ENCODE measurements around the gene ZNF22. TPM values are rescaled to one million over a fixed set of nuclear protein-coding genes. Genes with fewer than 3 reads are reported as not detected.
A peak's percentile ranks its signal among the peaks of the same experiment; 100 is the strongest.

The ZNF22 gene
- polyA plus RNA-seq, 1 donor (not counting 4 experiments of a cell fraction or from before 2014, with no cell fraction given), result 9.4 TPM

DNA sequence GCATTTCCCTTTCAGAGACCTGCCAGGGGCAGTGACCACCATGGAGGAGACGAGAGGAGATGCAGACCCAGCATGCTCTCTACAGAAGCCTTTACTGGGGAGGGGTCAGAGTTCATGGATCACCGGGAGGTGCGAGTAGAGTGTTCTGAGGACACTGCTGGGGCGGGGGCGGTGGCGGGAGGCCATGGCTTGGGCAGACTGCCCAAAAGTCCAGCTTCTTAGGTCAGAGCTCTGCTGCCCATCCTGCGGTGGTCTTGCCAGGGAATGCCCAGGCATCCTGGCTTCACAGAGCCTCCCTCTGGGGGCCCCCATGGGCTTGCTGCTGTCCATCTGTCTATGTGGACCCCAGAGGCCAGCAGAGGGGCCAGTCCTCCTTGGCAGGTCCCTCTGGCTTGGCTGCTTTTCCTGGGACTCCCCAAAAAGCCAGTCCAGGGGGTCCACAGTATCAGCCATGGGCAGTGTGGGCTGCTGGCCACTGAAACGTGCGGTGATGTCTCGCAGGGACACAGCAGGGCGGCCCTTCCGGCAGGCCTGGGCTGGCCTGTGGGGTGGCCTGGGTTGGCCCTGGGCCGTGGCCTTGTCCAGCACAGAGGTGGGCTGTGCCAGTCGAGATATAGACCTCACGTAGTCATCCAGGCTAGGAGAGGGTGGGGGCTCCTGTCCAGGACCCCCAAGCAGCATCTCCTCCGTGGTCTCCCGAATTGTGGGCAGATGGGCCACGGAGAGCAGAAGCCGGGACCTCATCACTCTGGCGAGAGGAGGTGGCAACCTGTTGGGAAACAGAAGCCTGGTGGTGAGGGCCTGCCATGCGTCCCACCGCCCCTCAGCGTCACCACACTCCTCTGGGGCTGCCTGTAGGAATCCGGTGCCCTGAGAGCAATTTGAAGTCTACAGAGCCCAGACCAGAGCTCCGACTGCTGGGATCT lies 23.2 kb upstream of the ZNF22 start:
- H2AFZ ChIP-seq (ENCODE audit: control insufficient read depth, low read length), result no peak overlapping the region
- no peaks in the 10 kb centered on the region for H4K20me1 ChIP-seq (ENCODE audit: control insufficient read depth, extremely low read depth, insufficient read depth, low read length)
- no peaks in the 10 kb centered on the region for H3K79me2 ChIP-seq (ENCODE audit: control insufficient read depth, insufficient read depth, low read length)
- no peaks in the 10 kb centered on the region for H3K9me3 ChIP-seq (ENCODE audit: control insufficient read depth, low read depth, low read length)
- no peaks in the 10 kb centered on the region for H3K27me3 ChIP-seq (ENCODE audit: control insufficient read depth, extremely low read depth, insufficient read depth, low read length)
- H3K36me3 ChIP-seq (ENCODE audit: control insufficient read depth in 2 of 2, extremely low read depth in 1 of 2, insufficient read depth in 2 of 2, low read length in 2 of 2), result no peaks in the 10 kb centered on the region
- H3K9me1 ChIP-seq (ENCODE audit: control insufficient read depth, extremely low read depth, insufficient read depth, low read length), result no peaks in the 10 kb centered on the region
- no peak overlapping the region for H3K9ac ChIP-seq (ENCODE audit: control insufficient read depth, extremely low read depth, insufficient read depth, low read length)
- no peak overlapping the region for H3K27ac ChIP-seq (ENCODE audit: control insufficient read depth, insufficient read depth, low read length)
- H3K4me2 ChIP-seq (ENCODE audit: control insufficient read depth, extremely low read depth, insufficient read depth, low read depth, low read length), result peak overlapping the region; percentile 30
- DNase-seq (ENCODE audit: low read depth, low spot score), result no peak
- FAIRE-seq, result no peak
- TF ChIP-seq, protein P1, sequence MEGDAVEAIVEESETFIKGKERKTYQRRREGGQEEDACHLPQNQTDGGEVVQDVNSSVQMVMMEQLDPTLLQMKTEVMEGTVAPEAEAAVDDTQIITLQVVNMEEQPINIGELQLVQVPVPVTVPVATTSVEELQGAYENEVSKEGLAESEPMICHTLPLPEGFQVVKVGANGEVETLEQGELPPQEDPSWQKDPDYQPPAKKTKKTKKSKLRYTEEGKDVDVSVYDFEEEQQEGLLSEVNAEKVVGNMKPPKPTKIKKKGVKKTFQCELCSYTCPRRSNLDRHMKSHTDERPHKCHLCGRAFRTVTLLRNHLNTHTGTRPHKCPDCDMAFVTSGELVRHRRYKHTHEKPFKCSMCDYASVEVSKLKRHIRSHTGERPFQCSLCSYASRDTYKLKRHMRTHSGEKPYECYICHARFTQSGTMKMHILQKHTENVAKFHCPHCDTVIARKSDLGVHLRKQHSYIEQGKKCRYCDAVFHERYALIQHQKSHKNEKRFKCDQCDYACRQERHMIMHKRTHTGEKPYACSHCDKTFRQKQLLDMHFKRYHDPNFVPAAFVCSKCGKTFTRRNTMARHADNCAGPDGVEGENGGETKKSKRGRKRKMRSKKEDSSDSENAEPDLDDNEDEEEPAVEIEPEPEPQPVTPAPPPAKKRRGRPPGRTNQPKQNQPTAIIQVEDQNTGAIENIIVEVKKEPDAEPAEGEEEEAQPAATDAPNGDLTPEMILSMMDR (optimal IDR thresholded peaks at IDR 0.05 in 1 of 3, IDR thresholded peaks at IDR 0.05 in 1 of 3, conservative IDR thresholded peaks at IDR 0.05 in 1 of 3; ENCODE audit: extremely low read depth in 1 of 3, insufficient read depth in 2 of 3, low read length in 3 of 3), result no peak
- no peak for TF ChIP-seq EZH2 (IDR thresholded peaks at IDR 0.05; ENCODE audit: low read length)
- no peak overlapping the region for H3K4me3 ChIP-seq (ENCODE audit: control insufficient read depth in 2 of 3, extremely low read depth in 1 of 3, insufficient read depth in 2 of 3, low read depth in 1 of 3, low read length in 3 of 3)
- peaks cover 55% of the 10 kb centered on the region for H3K4me1 ChIP-seq (ENCODE audit: control insufficient read depth, extremely low read depth, insufficient read depth, low read length)
- dilution Hi-C loops (cut with MboI; ENCODE audit: extremely low pct_ligation_motif_present, low sequenced_read_pairs), result no loop called here

DNA sequence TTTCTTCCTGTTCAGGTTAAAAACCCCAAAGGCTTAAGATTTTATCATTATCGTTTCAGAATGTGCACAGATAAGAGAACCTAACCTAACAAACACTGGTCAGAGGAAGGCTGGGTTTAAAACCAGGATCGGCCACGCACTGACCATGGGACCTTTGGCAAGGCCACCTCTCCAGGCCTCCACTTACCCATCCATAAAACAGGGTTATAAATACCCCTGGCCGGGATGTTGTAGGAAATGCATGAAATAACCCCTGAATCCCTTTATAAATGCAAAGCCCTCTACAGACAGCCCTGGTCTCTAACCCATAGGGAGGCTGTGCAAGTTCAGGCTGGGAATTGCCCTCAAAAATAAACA lies 22.5 kb upstream of the ZNF22 start:
- DNase-seq (ENCODE audit: low read depth, low spot score) (no peak), FAIRE-seq (no peak)
- dilution Hi-C loops (cut with MboI; ENCODE audit: extremely low pct_ligation_motif_present, low sequenced_read_pairs), result no loop called here
- no peaks in the 10 kb centered on the region for H4K20me1 ChIP-seq (ENCODE audit: control insufficient read depth, extremely low read depth, insufficient read depth, low read length)
- H3K4me3 ChIP-seq (ENCODE audit: control insufficient read depth in 2 of 3, extremely low read depth in 1 of 3, insufficient read depth in 2 of 3, low read depth in 1 of 3, low read length in 3 of 3), result no peak overlapping the region
- no peaks in the 10 kb centered on the region for H3K27me3 ChIP-seq (ENCODE audit: control insufficient read depth, extremely low read depth, insufficient read depth, low read length)
- no peaks in the 10 kb centered on the region for H3K9me1 ChIP-seq (ENCODE audit: control insufficient read depth, extremely low read depth, insufficient read depth, low read length)
- H3K36me3 ChIP-seq (ENCODE audit: control insufficient read depth in 2 of 2, extremely low read depth in 1 of 2, insufficient read depth in 2 of 2, low read length in 2 of 2), result no peaks in the 10 kb centered on the region
- peak overlapping the region; percentile 30 for H3K4me2 ChIP-seq (ENCODE audit: control insufficient read depth, extremely low read depth, insufficient read depth, low read depth, low read length)
- no peak overlapping the region for H3K27ac ChIP-seq (ENCODE audit: control insufficient read depth, insufficient read depth, low read length)
- no peak for TF ChIP-seq EZH2 (IDR thresholded peaks at IDR 0.05; ENCODE audit: low read length)
- TF ChIP-seq, protein P1 (optimal IDR thresholded peaks at IDR 0.05 in 1 of 3, IDR thresholded peaks at IDR 0.05 in 1 of 3, conservative IDR thresholded peaks at IDR 0.05 in 1 of 3; ENCODE audit: extremely low read depth in 1 of 3, insufficient read depth in 2 of 3, low read length in 3 of 3), result no peak
- H3K9ac ChIP-seq (ENCODE audit: control insufficient read depth, extremely low read depth, insufficient read depth, low read length), result no peak overlapping the region
- no peaks in the 10 kb centered on the region for H3K9me3 ChIP-seq (ENCODE audit: control insufficient read depth, low read depth, low read length)
- no peak overlapping the region for H2AFZ ChIP-seq (ENCODE audit: control insufficient read depth, low read length)
- no peaks in the 10 kb centered on the region for H3K79me2 ChIP-seq (ENCODE audit: control insufficient read depth, insufficient read depth, low read length)
- H3K4me1 ChIP-seq (ENCODE audit: control insufficient read depth, extremely low read depth, insufficient read depth, low read length), result peaks cover 55% of the 10 kb centered on the region
